ENCODE data around the gene NPFFR1.

DNA sequence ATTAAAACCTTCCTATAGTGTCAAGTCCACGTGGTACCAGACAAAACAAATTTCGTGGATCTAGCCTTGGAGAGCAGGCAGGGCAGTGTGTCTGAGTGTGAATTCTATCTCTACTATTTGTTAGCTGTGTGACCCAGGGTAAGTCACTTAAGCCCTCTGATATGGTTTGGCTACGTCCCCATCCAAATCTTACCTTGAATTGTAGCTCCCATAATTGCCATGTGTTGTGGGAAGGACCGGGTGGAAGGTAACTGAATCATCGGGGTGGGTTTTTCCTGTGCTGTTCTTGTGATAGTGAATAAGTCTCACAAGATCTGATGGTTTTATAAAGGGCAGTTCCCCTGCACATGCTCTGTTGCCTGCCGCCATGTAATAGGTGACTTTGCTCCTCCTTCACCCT is 2.8 kb upstream of the NPFFR1 start:
- no peak for TF ChIP-seq YY1 (IDR thresholded peaks at IDR 0.05; ENCODE audit: insufficient read depth, insufficient read length)
- no peak for TF ChIP-seq ZNF274 (IDR thresholded peaks at IDR 0.05; ENCODE audit: low read depth, low read length)
